Ishikawa (cell line): ENCODE results near the gene SLC9A6.

Experiments
- CEBPB ChIP-seq: IDR thresholded peaks from 2 replicates; pipeline ENCODE4 v1.6.1; 2012
- CREB1 ChIP-seq: IDR thresholded peaks from 2 replicates; pipeline ENCODE4 v1.6.1; 2012; ENCODE audit warnings: low read depth
- EGR1 ChIP-seq: IDR thresholded peaks from 2 replicates; pipeline ENCODE4 v1.6.1; 2012
- EP300 ChIP-seq: IDR thresholded peaks from 2 replicates; pipeline ENCODE4 v1.6.1; 2012; ENCODE audit warnings: borderline replicate concordance
- FOXM1 ChIP-seq: IDR thresholded peaks from 2 replicates; pipeline ENCODE4 v1.6.1; 2012; ENCODE audit warnings: low read depth, borderline replicate concordance
- MAX ChIP-seq: IDR thresholded peaks from 2 replicates; pipeline ENCODE4 v1.6.1; 2012
- NFIC ChIP-seq: IDR thresholded peaks from 2 replicates; pipeline ENCODE4 v1.6.1; 2012
- RAD21 ChIP-seq: IDR thresholded peaks from 2 replicates; pipeline ENCODE4 v1.6.1; 2012; ENCODE audit warnings: low read depth
- REST ChIP-seq: IDR thresholded peaks from 2 replicates; pipeline ENCODE4 v1.6.1; 2012; ENCODE audit warnings: low read depth, mild to moderate bottlenecking
- TAF1 ChIP-seq: IDR thresholded peaks from 2 replicates; pipeline ENCODE4 v1.6.1; 2012; ENCODE audit warnings: low read depth, mild to moderate bottlenecking
- TCF12 ChIP-seq: IDR thresholded peaks from 2 replicates; pipeline ENCODE4 v1.6.1; 2012; ENCODE audit warnings: low read depth
- TEAD4 ChIP-seq: IDR thresholded peaks from 2 replicates; pipeline ENCODE4 v1.6.1; 2012
- USF1 ChIP-seq: IDR thresholded peaks from 2 replicates; pipeline ENCODE4 v1.6.1; 2012
- YY1 ChIP-seq: IDR thresholded peaks from 2 replicates; pipeline ENCODE4 v1.6.1; 2012; ENCODE audit warnings: low read depth
- ZBTB7A ChIP-seq: IDR thresholded peaks from 2 replicates; pipeline ENCODE4 v1.6.1; 2012; ENCODE audit warnings: low read depth

The SLC9A6 gene

GRCh38 chrX:135974279-135974856 lies 10.9 kb upstream of the SLC9A6 start:
- no peak for TF ChIP-seq CEBPB

- TF ChIP-seq EGR1, result no peak
- TF ChIP-seq NFIC, result no peak
- no peak for TF ChIP-seq ZBTB7A
- no peak for TF ChIP-seq TCF12
- TF ChIP-seq TAF1, result no peak
- no peak for TF ChIP-seq CEBPB
- no peak for TF ChIP-seq RAD21
- no peak for TF ChIP-seq FOXM1
- no peak for TF ChIP-seq YY1
- no peak for TF ChIP-seq MAX
- no peak for TF ChIP-seq TEAD4
- TF ChIP-seq USF1, result no peak
- no peak for TF ChIP-seq CREB1
Measured at GRCh38 chrX:135975421-135975820, 9.8 kb upstream of the SLC9A6 start.

- no peak for TF ChIP-seq EGR1
- TF ChIP-seq TEAD4, result no peak
- TF ChIP-seq CREB1, result no peak
- TF ChIP-seq FOXM1, result no peak
- TF ChIP-seq CEBPB, result no peak
- no peak for TF ChIP-seq RAD21
- no peak for TF ChIP-seq ZBTB7A
- TF ChIP-seq REST, result no peak
- TF ChIP-seq TCF12, result no peak
- no peak for TF ChIP-seq YY1
- TF ChIP-seq NFIC, result no peak
- no peak for TF ChIP-seq USF1
- no peak for TF ChIP-seq MAX
- TF ChIP-seq EP300, result no peak
- TF ChIP-seq TAF1, result no peak
Measured at GRCh38 chrX:135977611-135978010, 7.6 kb upstream of the SLC9A6 start.

GRCh38 chrX:135981010-135981409 lies 4.2 kb upstream of the SLC9A6 start:
- no peak for TF ChIP-seq CEBPB
- TF ChIP-seq NFIC, result no peak
- no peak for TF ChIP-seq TCF12
- no peak for TF ChIP-seq RAD21
- no peak for TF ChIP-seq YY1
- no peak for TF ChIP-seq MAX
- no peak for TF ChIP-seq CREB1
- TF ChIP-seq EP300, result no peak
- TF ChIP-seq FOXM1, result no peak

GRCh38 chrX:135981668-135982067 lies 3.6 kb upstream of the SLC9A6 start:
- no peak for TF ChIP-seq ZBTB7A
- TF ChIP-seq YY1, result no peak

GRCh38 chrX:135982860-135983259 lies 2.4 kb upstream of the SLC9A6 start:
- TF ChIP-seq TCF12 (no peak), TAF1 (no peak), EGR1 (no peak), NFIC (no peak), CREB1 (no peak), FOXM1 (no peak), REST (no peak), ZBTB7A (no peak), EP300 (no peak), RAD21 (no peak), USF1 (no peak), CEBPB (no peak), YY1 (no peak), MAX (no peak), TEAD4 (no peak)
